Thyroid gland (tissue), 4 donors: ENCODE data around the gene GGA2.

ENCODE experiments used
- POLR2A ChIP-seq, 2 donors: fragments of 450-650 bp; IDR thresholded peaks; one replicate each; pipeline ENCODE4 v1.6.1; 2017; ENCODE audit warnings: antibody characterized with exemption in 2 of 2, mild to moderate bottlenecking in 2 of 2, moderate library complexity in 1 of 2
- TF ChIP-seq, protein P1 (sequence below), 6 experiments: fragments of 200-600 bp in 3 of 6; fragments of 450-650 bp in 3 of 6; sonication (generic) in 3 of 6; IDR thresholded peaks; one replicate each; pipeline ENCODE4 v1.5.1; 2016 to 2019; ENCODE audit warnings: antibody characterized with exemption in 6 of 6, mild to moderate bottlenecking in 2 of 6, inconsistent platforms in 1 of 6, moderate library complexity in 1 of 6

DNA sequence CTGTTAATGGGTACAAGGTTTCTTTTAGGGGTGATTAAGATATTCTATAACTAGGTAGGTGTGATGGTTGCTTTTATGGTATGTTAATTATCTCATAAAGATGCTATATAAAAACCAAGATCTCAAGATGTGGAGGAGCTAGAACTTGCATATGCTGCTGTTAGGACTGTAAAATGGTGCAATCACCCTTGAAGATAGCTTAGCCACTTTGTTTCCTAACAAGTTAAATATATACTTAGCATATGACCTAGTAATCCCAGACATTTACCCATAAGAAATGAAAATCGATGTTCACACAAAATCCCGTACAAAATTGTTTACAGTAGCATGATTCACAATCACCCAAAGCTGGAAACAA lies 25.1 kb downstream of the GGA2 start:
- TF ChIP-seq, protein P1, sequence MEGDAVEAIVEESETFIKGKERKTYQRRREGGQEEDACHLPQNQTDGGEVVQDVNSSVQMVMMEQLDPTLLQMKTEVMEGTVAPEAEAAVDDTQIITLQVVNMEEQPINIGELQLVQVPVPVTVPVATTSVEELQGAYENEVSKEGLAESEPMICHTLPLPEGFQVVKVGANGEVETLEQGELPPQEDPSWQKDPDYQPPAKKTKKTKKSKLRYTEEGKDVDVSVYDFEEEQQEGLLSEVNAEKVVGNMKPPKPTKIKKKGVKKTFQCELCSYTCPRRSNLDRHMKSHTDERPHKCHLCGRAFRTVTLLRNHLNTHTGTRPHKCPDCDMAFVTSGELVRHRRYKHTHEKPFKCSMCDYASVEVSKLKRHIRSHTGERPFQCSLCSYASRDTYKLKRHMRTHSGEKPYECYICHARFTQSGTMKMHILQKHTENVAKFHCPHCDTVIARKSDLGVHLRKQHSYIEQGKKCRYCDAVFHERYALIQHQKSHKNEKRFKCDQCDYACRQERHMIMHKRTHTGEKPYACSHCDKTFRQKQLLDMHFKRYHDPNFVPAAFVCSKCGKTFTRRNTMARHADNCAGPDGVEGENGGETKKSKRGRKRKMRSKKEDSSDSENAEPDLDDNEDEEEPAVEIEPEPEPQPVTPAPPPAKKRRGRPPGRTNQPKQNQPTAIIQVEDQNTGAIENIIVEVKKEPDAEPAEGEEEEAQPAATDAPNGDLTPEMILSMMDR (IDR thresholded peaks at IDR 0.05) = no peak
- TF ChIP-seq POLR2A (IDR thresholded peaks at IDR 0.05) = no peak
